MCF 10A (cell line): ENCODE measurements around the gene GRAMD2A. TPM values are rescaled to one million over a fixed set of nuclear protein-coding genes. Genes with fewer than 3 reads are reported as not detected.
"Not testable (repeated sequence)": the region's sequence is repeated elsewhere in the genome, so short reads cannot be mapped to it uniquely, and the experiment has no call there.

ENCODE experiments used
- BruUV-seq: library from RNA; stranded (reverse); fragments of 400-500 nt; replicated peaks from 2 replicates; lab custom pipeline; 2021; lab: Mats Ljungman, UMichigan
- CTCF ChIA-PET: fragments of 300-600 bp; sonication (Branson Sonifier 250); formaldehyde crosslinking; extraction: SDS; loops from one replicate; lab custom pipeline; 2021; ENCODE audit warnings: antibody characterized with exemption, inconsistent platforms; lab: Yijun Ruan, JAX
- POLR2A ChIA-PET: fragments of 300-600, 350-650 bp; sonication (Branson Sonifier 250); formaldehyde crosslinking; extraction: SDS; loops from one replicate; lab custom pipeline; 2020; ENCODE audit warnings: antibody characterized with exemption, inconsistent platforms; lab: Yijun Ruan, JAX
- DNase-seq: peaks from one replicate; pipeline ENCODE4 v3.0.0-alpha.2; 2018; ENCODE audit not compliant: unreplicated experiment
- H3K27ac Mint-ChIP-seq: one replicate; pipeline ENCODE4 v1.8.0; 2022; ENCODE audit warnings: mild to moderate bottlenecking, low read depth, mixed read lengths; ENCODE audit not compliant: unreplicated experiment
- H3K27me3 Mint-ChIP-seq: one replicate; pipeline ENCODE4 v1.8.0; 2022; ENCODE audit warnings: mixed read lengths; ENCODE audit not compliant: insufficient read depth, unreplicated experiment
- H3K36me3 Mint-ChIP-seq: one replicate; pipeline ENCODE4 v1.8.0; 2022; ENCODE audit warnings: mild to moderate bottlenecking, moderate library complexity, mixed read lengths; ENCODE audit not compliant: insufficient read depth, unreplicated experiment
- H3K4me1 Mint-ChIP-seq: one replicate; pipeline ENCODE4 v1.8.0; 2022; ENCODE audit warnings: mixed read lengths; ENCODE audit not compliant: insufficient read depth, unreplicated experiment
- H3K4me3 Mint-ChIP-seq: one replicate; pipeline ENCODE4 v1.8.0; 2022; ENCODE audit warnings: mild to moderate bottlenecking, moderate library complexity, mixed read lengths; ENCODE audit not compliant: unreplicated experiment
- H3K9me3 Mint-ChIP-seq: one replicate; pipeline ENCODE4 v1.8.0; 2022; ENCODE audit warnings: mixed read lengths; ENCODE audit not compliant: unreplicated experiment
- CTCF ChIP-seq: fragments of 200-600 bp; IDR thresholded peaks from one replicate; pipeline ENCODE4 v1.8.0; 2022; ENCODE audit warnings: antibody characterized with exemption, mild to moderate bottlenecking; ENCODE audit not compliant: unreplicated experiment
- intact Hi-C: fragments of 100-400 bp; cut with micrococcal nuclease; formaldehyde crosslinking; loops from 2 replicates; pipeline ENCODE4 v1.14.1; 2022
- total RNA-seq: library from RNA; stranded (reverse); gene quantifications from 2 replicates; pipeline ENCODE4 v1.2.3, GENCODE V29; 2022

GRAMD2A gene
- total RNA-seq, 1 experiment from 2014 or later, result 0.93 TPM

DNA sequence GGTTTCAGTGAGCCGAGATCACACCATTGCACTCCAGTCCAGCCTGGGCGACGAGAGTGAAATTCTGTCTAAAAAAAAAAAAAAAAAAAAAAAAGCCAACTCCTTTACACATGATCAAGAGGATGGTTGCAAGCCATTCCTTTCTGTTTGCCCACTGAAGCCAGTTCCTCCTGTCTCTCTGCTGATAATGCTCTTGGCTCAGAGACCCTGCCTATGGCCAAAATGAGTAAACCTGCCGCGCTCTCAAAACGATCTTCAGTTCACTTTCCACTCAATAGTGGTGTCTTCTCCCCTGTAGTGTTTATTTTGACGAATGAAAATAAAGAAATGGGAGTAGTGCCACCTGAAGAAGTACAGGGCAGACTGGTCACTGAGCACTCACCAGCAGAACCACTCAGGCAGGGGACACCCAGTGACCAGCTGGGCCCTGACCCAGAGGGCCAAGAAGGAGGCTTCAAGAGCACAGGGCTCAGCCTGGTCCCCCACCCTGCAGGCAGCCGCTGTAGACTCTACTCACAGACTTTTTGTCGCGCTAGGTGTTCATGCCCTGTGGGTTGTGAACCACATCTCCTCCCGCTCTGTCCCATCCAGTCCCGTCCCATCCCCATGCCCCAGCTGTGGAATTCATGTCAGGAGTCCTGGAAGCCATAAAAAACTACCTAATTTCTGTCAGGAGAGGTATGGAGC, 23.6 kb downstream of the GRAMD2A start:
- TF ChIP-seq CTCF, result no peak
- Mint-ChIP-seq H3K9me3 (no peaks in the 10 kb centered on the region), H3K4me1 (peaks cover 16% of the 10 kb centered on the region), H3K36me3 (no peaks in the 10 kb centered on the region), H3K27me3 (no peaks in the 10 kb centered on the region), H3K4me3 (no peak overlapping the region), H3K27ac (peak overlapping the region; percentile 39)
- intact Hi-C loops, result no loop called here
- no TSS peak for BruUV-seq
- CTCF ChIA-PET, result interaction anchor here (2.2 kb wide), 1 partner anchor 18 kb away, joined by 7 read pairs; no protein-coding TSS in a partner anchor
- DNase-seq, result no peak
- POLR2A ChIA-PET, result interaction anchor here (0.8 kb wide), 1 partner anchor 18 kb away, joined by 3 read pairs; no protein-coding TSS in a partner anchor

DNA sequence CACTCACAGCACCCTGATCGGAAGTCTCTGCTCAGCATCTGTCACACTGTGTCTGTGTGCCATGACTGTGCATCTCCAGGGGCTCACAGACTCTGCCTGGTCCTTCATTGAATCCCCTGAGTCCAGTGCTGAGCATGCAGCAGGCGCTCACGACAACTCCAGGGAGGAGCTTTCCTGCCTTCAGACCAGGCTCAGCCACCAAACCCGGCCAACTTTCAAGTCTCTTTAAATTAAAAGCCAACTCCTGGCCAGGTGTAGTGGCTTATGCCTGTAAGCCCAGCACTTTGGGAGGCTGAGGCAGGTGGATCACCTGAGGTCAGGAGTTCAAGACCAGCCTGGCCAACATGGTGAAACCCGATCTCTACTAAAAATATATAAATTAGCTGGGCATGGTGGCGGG, 24.2 kb downstream of the GRAMD2A start:
- Mint-ChIP-seq H3K9me3 (no peaks in the 10 kb centered on the region), H3K4me1 (peaks cover 22% of the 10 kb centered on the region), H3K27me3 (no peaks in the 10 kb centered on the region), H3K27ac (no peak overlapping the region), H3K36me3 (no peaks in the 10 kb centered on the region), H3K4me3 (no peak overlapping the region)
- no peak for DNase-seq
- POLR2A ChIA-PET, result interaction anchor here (0.6 kb wide), 1 partner anchor 30 kb away, joined by 3 read pairs; no protein-coding TSS in a partner anchor
- no TSS peak for BruUV-seq
- intact Hi-C loops, result no loop called here
- CTCF ChIA-PET, result interaction anchor here (2.2 kb wide), 1 partner anchor 17 kb away, joined by 7 read pairs; no protein-coding TSS in a partner anchor
- TF ChIP-seq CTCF, result no peak

GRCh38 chr15:72172796-72173195, 24.8 kb downstream of the GRAMD2A start:
- H3K4me3 Mint-ChIP-seq, result no peak overlapping the region
- no TSS peak for BruUV-seq
- no peaks in the 10 kb centered on the region for H3K27me3 Mint-ChIP-seq
- peaks cover 28% of the 10 kb centered on the region for H3K4me1 Mint-ChIP-seq
- intact Hi-C loops, result no loop called here
- H3K36me3 Mint-ChIP-seq, result no peaks in the 10 kb centered on the region
- H3K9me3 Mint-ChIP-seq, result no peaks in the 10 kb centered on the region
- no peak for TF ChIP-seq CTCF
- no peak overlapping the region for H3K27ac Mint-ChIP-seq
- POLR2A ChIA-PET, result interaction anchor here (0.6 kb wide), 1 partner anchor 30 kb away, joined by 3 read pairs; no protein-coding TSS in a partner anchor
- no peak for DNase-seq
- CTCF ChIA-PET, result interaction anchor here (0.6 to 2.2 kb wide), 2 partner anchors 17 to 50 kb away, joined by 3 to 7 read pairs; no protein-coding TSS in a partner anchor

GRCh38 chr15:72171978-72172377, 25.6 kb downstream of the GRAMD2A start:
- intact Hi-C loops, result not testable (repeated sequence)
- POLR2A ChIA-PET, result interaction anchor here (0.6 kb wide), 1 partner anchor 12 kb away, joined by 3 read pairs; no protein-coding TSS in a partner anchor

More at GRCh38 chr15:72171978-72172377, 25.6 kb downstream of the GRAMD2A start:
- H3K4me1 Mint-ChIP-seq, result peaks cover 34% of the 10 kb centered on the region
- H3K4me3 Mint-ChIP-seq, H3K27ac Mint-ChIP-seq, H3K27me3 Mint-ChIP-seq, BruUV-seq, H3K36me3 Mint-ChIP-seq, CTCF ChIA-PET, H3K9me3 Mint-ChIP-seq: not testable (repeated sequence)
- DNase-seq, result peak; percentile 59
